ENCODE data around the gene SENP1. TPM values are rescaled to one million over a fixed set of nuclear protein-coding genes. Genes with fewer than 3 reads are reported as not detected.

Gene SENP1
- total and polyA plus RNA-seq, 2 of the 4 experiments (the other 2 are of a cell fraction): 7.2 to 25.3 TPM

DNA sequence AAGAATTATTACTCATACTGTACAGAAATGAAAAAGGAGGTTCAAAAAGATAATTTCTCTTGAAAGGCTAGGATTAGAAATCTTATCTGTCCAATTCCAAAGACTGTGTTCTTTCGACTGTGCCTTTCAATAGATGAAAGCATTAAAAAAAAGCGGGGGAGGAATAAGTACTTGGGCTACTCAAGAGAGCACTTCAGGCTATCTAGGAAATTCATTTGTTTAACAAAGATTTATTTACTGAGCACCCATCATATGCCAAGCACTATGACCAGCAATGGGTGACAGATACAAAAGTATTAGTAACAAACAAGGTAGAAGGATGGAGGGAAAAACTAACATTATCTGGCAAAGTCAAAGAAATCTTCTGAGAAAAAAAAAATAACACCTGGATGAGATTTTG lies 37.4 kb downstream of the SENP1 start:
- Histone ChIP-seq H3K27ac (ENCODE audit: insufficient read depth, low read length) (no peak overlapping the region), H2BK5ac (ENCODE audit: low read depth, low read length, poor library complexity, severe bottlenecking) (no peak overlapping the region), H4K20me1 (ENCODE audit: insufficient read depth, low read length) (no peaks in the 10 kb centered on the region), H3K9me1 (ENCODE audit: insufficient read depth, low read length) (no peaks in the 10 kb centered on the region), H2BK120ac (ENCODE audit: low read depth, low read length) (no peak overlapping the region), H4K8ac (ENCODE audit: low read depth in 2 of 2, low read length in 2 of 2) (no peak overlapping the region), H3K4me1 (ENCODE audit: control insufficient read depth, insufficient read depth, low read length) (no peaks in the 10 kb centered on the region), H3K23ac (ENCODE audit: low read depth, low read length) (no peak overlapping the region), H2AK9ac (replicated peaks; ENCODE audit: low read depth, low read length, poor library complexity) (no peak overlapping the region), H3K18ac (ENCODE audit: low read depth, low read length) (no peak overlapping the region), H3K9me3 (ENCODE audit: control insufficient read depth, insufficient read depth, low read length) (no peaks in the 10 kb centered on the region), H3K9ac (ENCODE audit: low read depth, low read length) (no peak overlapping the region), H3K4ac (ENCODE audit: low read depth, low read length) (no peak overlapping the region), H3K56ac (ENCODE audit: extremely low read depth, insufficient read depth, low read length) (no peak overlapping the region), H3K79me1 (ENCODE audit: low read depth in 1 of 2, low read length in 2 of 2) (no peaks in the 10 kb centered on the region), H3K4me3 (ENCODE audit: insufficient read depth, low read depth, low read length) (no peak overlapping the region), H3K4me2 (ENCODE audit: low read depth, low read length) (no peak overlapping the region), H2BK20ac (ENCODE audit: low read depth, low read length) (no peak overlapping the region), H3K14ac (replicated peaks; ENCODE audit: low read depth, low read length) (no peak overlapping the region), H4K91ac (ENCODE audit: insufficient read depth, low read depth, low read length) (no peak overlapping the region), H3K36me3 (ENCODE audit: control insufficient read depth, insufficient read depth, low read length) (peaks cover 19% of the 10 kb centered on the region), H2AK5ac (ENCODE audit: low read depth, low read length) (no peak overlapping the region), H4K5ac (ENCODE audit: low read depth, low read length) (no peak overlapping the region), H2BK15ac (ENCODE audit: low read depth, low read length) (no peak overlapping the region), H2AFZ (replicated peaks; ENCODE audit: low read length, poor library complexity) (no peak overlapping the region), H3K27me3 (ENCODE audit: control insufficient read depth, insufficient read depth, low read length) (no peaks in the 10 kb centered on the region)
- ATAC-seq (ENCODE audit: low read depth) (no peak), DNase-seq (no peak)
- in situ Hi-C loops (cut with MboI; ENCODE audit: low sequenced_read_pairs): no loop called here
- intact Hi-C loops (cut with micrococcal nuclease): no loop called here
- ChIA-PET CTCF (no interaction called here), POLR2A (ENCODE audit: unreplicated experiment) (no interaction called here)
- dilution Hi-C loops (cut with HindIII; ENCODE audit: low sequenced_read_pairs, unreplicated experiment): no loop called here
- no peak for TF ChIP-seq FOS (IDR thresholded peaks at IDR 0.05; ENCODE audit: low read depth, low read length)
- TF ChIP-seq RCOR1 (IDR thresholded peaks at IDR 0.05; ENCODE audit: insufficient replicate concordance, low read length): no peak
- no peak for TF ChIP-seq CHD1 (IDR thresholded peaks at IDR 0.05; ENCODE audit: low read depth, low read length)
- TF ChIP-seq BHLHE40 (IDR thresholded peaks at IDR 0.05; ENCODE audit: low read depth, low read length): no peak
- no peak for TF ChIP-seq SMC3 (IDR thresholded peaks at IDR 0.05; ENCODE audit: low read depth, low read length)
- TF ChIP-seq CEBPB (IDR thresholded peaks at IDR 0.05; ENCODE audit: low read depth, low read length): no peak
- no peak for TF ChIP-seq POLR2A (IDR thresholded peaks at IDR 0.05; ENCODE audit: low read depth, low read length)
- no peak for TF ChIP-seq NFE2L2 (IDR thresholded peaks at IDR 0.05; ENCODE audit: low read depth, low read length)
- TF ChIP-seq, protein P1, sequence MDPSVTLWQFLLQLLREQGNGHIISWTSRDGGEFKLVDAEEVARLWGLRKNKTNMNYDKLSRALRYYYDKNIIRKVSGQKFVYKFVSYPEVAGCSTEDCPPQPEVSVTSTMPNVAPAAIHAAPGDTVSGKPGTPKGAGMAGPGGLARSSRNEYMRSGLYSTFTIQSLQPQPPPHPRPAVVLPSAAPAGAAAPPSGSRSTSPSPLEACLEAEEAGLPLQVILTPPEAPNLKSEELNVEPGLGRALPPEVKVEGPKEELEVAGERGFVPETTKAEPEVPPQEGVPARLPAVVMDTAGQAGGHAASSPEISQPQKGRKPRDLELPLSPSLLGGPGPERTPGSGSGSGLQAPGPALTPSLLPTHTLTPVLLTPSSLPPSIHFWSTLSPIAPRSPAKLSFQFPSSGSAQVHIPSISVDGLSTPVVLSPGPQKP (IDR thresholded peaks at IDR 0.05; ENCODE audit: borderline replicate concordance, low read depth, low read length): no peak
- TF ChIP-seq MAFK (IDR thresholded peaks at IDR 0.05; ENCODE audit: low read depth, low read length): no peak
- TF ChIP-seq RFX5 (IDR thresholded peaks at IDR 0.05; ENCODE audit: low read depth, low read length): no peak
- TF ChIP-seq MXI1 (IDR thresholded peaks at IDR 0.05; ENCODE audit: borderline replicate concordance, low read depth, low read length): no peak
- TF ChIP-seq RAD21 (IDR thresholded peaks at IDR 0.05; ENCODE audit: low read length): no peak
- no TSS peak for BruUV-seq (replicated peaks)
- no CpG with 5 or more reads among the region's 2 CpGs for WGBS, 2 experiments (ENCODE audit: extremely low coverage in 2 of 2, insufficient read length in 1 of 2)

All from IMR-90 (cell line).